Fibroblast of lung (primary cell): ENCODE results near the gene GJC2. TPM values are rescaled to one million over a fixed set of nuclear protein-coding genes. Genes with fewer than 3 reads are reported as not detected.

Experiments used
- DNase-seq, 2 donors: peaks; one replicate each; pipeline versions ENCODE4 v3.0.0 to v3.0.0-alpha.2; 2010; ENCODE audit warnings: low read depth in 2 of 2
- H2AFZ ChIP-seq: 2 replicates; pipeline ENCODE4 v1.5.1; 2012; ENCODE audit warnings: low read length, control low read depth, inconsistent platforms
- H3K27ac ChIP-seq: 2 replicates; pipeline ENCODE4 v1.5.1; 2011; ENCODE audit warnings: low read length, control low read depth; ENCODE audit not compliant: insufficient read depth
- H3K27me3 ChIP-seq: 2 replicates; pipeline ENCODE4 v1.5.1; 2011; ENCODE audit warnings: mild to moderate bottlenecking, low read length; ENCODE audit not compliant: control insufficient read depth, insufficient read depth
- H3K36me3 ChIP-seq: 2 replicates; pipeline ENCODE4 v1.5.1; 2011; ENCODE audit warnings: low read length; ENCODE audit not compliant: control insufficient read depth, insufficient read depth
- H3K4me1 ChIP-seq: 2 replicates; pipeline ENCODE4 v1.5.1; 2011; ENCODE audit warnings: low read length; ENCODE audit not compliant: control insufficient read depth, insufficient read depth; ENCODE audit errors: extremely low read depth
- H3K4me2 ChIP-seq: 2 replicates; pipeline ENCODE4 v1.5.1; 2011; ENCODE audit warnings: low read length, control low read depth; ENCODE audit not compliant: insufficient read depth; ENCODE audit errors: extremely low read depth
- H3K4me3 ChIP-seq, 4 experiments: fragments of 200-600 bp in 1 of 4; sonication (generic) in 1 of 4; replicated peaks in 1 of 4; 2 replicates each; pipeline ENCODE4 v1.5.1; 2011 to 2016; ENCODE audit warnings: low read length in 4 of 4, low read depth in 3 of 4, mild to moderate bottlenecking in 3 of 4, control low read depth in 2 of 4, inconsistent platforms in 1 of 4, mixed read lengths in 1 of 4; ENCODE audit not compliant: insufficient read depth in 1 of 4; ENCODE audit errors: control extremely low read depth in 1 of 4
- H3K79me2 ChIP-seq: 2 replicates; pipeline ENCODE4 v1.5.1; 2012; ENCODE audit warnings: mild to moderate bottlenecking, low read length, inconsistent platforms; ENCODE audit not compliant: control insufficient read depth, insufficient read depth
- H3K9ac ChIP-seq: 2 replicates; pipeline ENCODE4 v1.5.1; 2011; ENCODE audit warnings: mild to moderate bottlenecking, low read length, control low read depth; ENCODE audit not compliant: insufficient read depth
- H3K9me3 ChIP-seq: 2 replicates; pipeline ENCODE4 v1.5.1; 2012; ENCODE audit warnings: low read depth, low read length; ENCODE audit not compliant: control insufficient read depth, insufficient read depth
- H4K20me1 ChIP-seq: 2 replicates; pipeline ENCODE4 v1.5.1; 2011; ENCODE audit warnings: low read length; ENCODE audit not compliant: control insufficient read depth, insufficient read depth; ENCODE audit errors: extremely low read depth
- EZH2 ChIP-seq: IDR thresholded peaks from 2 replicates; pipeline ENCODE4 v1.5.1; 2012; ENCODE audit warnings: low read length, control low read depth, mild to moderate bottlenecking; ENCODE audit errors: missing control alignments
- polyA plus RNA-seq, 2 donors: library from polyadenylated mRNA; depleted of rRNA in 1 of 2; stranded (reverse) in 1 of 2; unstranded in 1 of 2; fragments of >200 nt; gene quantifications; 2 replicates each; pipeline ENCODE4 v1.2.1, GENCODE V29; 2011 to 2012; ENCODE audit warnings: missing spikeins in 1 of 2
- total RNA-seq: library from RNA; depleted of rRNA; stranded (reverse); fragments of >200 nt; gene quantifications from 2 replicates; pipeline ENCODE4 v1.2.1, GENCODE V29; 2014
- TF ChIP-seq, protein P1 (sequence below), 2 donors: IDR thresholded peaks in 1 of 2; conservative IDR thresholded peaks in 1 of 2; 1 replicate in 1 of 2; 2 replicates in 1 of 2; pipeline ENCODE4 v1.5.1; 2011 to 2012; ENCODE audit warnings: low read length in 2 of 2, control low read depth in 1 of 2, inconsistent platforms in 1 of 2, low read depth in 1 of 2, mild to moderate bottlenecking in 1 of 2

The GJC2 gene
- total and polyA plus RNA-seq, 2 donors (not counting 1 experiment from before 2014, with no cell fraction given): 1.4 to 13.4 TPM

DNA sequence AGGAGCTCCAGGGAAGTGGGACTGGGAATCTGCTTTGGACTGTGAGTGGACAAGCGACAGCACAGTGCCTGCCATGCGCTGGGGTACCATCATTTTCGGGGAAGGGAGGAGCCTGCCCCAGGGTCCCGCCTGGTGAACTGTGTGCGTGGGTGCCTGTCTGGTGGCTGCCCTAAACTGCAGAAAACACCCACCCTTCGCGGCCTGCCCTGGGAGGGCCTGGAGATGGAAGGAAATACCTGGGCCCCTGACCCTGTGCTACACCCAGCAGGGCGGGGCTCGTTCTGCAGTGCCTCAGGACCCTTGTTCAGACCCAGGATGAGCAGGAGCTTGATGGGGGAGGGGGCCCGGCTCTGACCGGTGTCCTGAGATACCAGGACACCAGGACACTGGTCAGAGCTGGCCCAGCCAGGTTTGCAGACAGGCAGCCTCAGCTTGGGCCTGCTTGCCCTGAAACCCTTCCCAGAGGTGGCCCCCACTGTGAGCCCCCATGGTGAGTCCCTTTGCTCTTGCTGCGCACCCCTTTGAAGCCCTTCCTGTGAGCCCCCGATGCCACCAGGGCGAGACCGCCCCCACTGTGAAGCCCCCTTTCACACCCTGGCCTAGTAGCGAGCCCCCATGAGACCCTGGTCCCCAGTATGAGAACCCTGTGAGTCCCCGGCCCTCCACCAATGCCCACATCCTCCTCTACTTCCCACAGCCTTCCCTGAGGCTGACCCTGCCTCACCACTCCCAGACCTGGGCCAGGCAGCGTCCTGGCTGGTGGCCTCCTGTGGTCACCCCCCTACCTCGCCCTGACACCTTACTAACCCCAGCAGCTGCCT, 2.6 kb downstream of the GJC2 start:
- Histone ChIP-seq H3K4me2 (no peak overlapping the region), H3K9me3 (no peaks in the 10 kb centered on the region), H3K4me1 (peaks cover 34% of the 10 kb centered on the region), H3K4me3 (no peak overlapping the region), H3K9ac (no peak overlapping the region), H3K27me3 (no peaks in the 10 kb centered on the region), H3K36me3 (peaks cover 5% of the 10 kb centered on the region), H2AFZ (no peak overlapping the region), H3K79me2 (peaks cover 15% of the 10 kb centered on the region), H4K20me1 (no peaks in the 10 kb centered on the region), H3K27ac (no peak overlapping the region)
- no peak for DNase-seq
- TF ChIP-seq, protein P1, sequence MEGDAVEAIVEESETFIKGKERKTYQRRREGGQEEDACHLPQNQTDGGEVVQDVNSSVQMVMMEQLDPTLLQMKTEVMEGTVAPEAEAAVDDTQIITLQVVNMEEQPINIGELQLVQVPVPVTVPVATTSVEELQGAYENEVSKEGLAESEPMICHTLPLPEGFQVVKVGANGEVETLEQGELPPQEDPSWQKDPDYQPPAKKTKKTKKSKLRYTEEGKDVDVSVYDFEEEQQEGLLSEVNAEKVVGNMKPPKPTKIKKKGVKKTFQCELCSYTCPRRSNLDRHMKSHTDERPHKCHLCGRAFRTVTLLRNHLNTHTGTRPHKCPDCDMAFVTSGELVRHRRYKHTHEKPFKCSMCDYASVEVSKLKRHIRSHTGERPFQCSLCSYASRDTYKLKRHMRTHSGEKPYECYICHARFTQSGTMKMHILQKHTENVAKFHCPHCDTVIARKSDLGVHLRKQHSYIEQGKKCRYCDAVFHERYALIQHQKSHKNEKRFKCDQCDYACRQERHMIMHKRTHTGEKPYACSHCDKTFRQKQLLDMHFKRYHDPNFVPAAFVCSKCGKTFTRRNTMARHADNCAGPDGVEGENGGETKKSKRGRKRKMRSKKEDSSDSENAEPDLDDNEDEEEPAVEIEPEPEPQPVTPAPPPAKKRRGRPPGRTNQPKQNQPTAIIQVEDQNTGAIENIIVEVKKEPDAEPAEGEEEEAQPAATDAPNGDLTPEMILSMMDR (conservative IDR thresholded peaks at IDR 0.05 in 1 of 2, IDR thresholded peaks at IDR 0.05 in 1 of 2; ENCODE audit: low read depth in 1 of 2, low read length in 2 of 2): no peak
- no peak for TF ChIP-seq EZH2

DNA sequence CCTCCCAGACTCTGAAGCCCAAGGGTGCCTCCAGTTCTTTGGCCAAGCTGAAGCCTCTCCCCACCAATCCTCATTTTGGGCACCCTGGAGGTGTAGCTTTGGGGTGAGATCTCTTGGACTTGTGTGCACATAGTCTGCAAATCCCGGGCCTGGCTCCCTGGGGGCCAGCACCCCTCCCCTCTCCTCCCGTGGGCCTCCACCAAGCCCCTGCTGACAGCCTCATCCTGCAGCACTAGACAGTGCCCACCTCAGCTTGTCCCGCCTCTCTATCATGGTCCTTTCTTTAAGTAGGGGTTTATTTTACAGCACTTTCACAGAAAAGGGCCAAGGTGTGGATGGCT, 3.2 kb downstream of the GJC2 start:
- H3K4me2 ChIP-seq: no peak overlapping the region
- peaks cover 4% of the 10 kb centered on the region for H3K36me3 ChIP-seq
- TF ChIP-seq, protein P1 (conservative IDR thresholded peaks at IDR 0.05 in 1 of 2, IDR thresholded peaks at IDR 0.05 in 1 of 2; ENCODE audit: low read depth in 1 of 2, low read length in 2 of 2): no peak
- TF ChIP-seq EZH2: no peak
- peaks cover 34% of the 10 kb centered on the region for H3K4me1 ChIP-seq
- H3K79me2 ChIP-seq: peaks cover 10% of the 10 kb centered on the region
- H3K9me3 ChIP-seq: no peaks in the 10 kb centered on the region
- no peaks in the 10 kb centered on the region for H4K20me1 ChIP-seq
- H3K27me3 ChIP-seq: no peaks in the 10 kb centered on the region
- DNase-seq: no peak
- no peak overlapping the region for H3K27ac ChIP-seq
- H3K4me3 ChIP-seq: no peak overlapping the region
- no peak overlapping the region for H2AFZ ChIP-seq
- no peak overlapping the region for H3K9ac ChIP-seq

DNA sequence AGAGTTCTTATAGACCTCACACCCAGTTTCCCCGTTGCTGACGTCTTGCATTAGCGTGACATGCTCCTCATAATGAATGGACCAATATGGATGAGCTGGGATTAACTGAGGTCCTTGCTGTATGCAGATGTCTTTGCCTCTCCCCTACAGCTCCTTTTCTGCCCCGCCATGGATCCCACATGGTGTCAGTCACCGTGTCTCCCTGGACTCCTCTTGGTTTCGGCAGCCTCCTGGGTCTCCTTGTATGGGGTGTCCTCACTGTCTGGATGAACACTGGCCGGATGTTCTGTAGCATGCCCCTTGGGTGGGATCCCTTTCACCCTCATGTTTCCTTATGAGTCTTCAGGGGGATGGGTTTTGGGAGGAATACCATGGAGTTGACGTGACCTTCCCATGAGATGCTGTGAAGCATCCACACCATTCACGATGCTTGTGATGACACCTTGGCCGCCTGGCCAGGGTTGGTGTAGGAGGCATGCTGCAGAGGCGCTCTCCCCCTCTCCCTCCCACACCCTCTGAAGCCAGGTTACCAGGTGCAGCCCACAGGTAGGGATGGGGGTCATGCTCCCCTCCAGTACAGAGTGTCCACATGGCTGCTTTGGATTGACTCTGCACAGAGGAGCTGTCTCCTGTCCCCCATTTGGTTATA, 4.4 kb downstream of the GJC2 start:
- Histone ChIP-seq H2AFZ (no peak overlapping the region), H3K4me1 (peaks cover 25% of the 10 kb centered on the region), H3K27ac (no peak overlapping the region), H4K20me1 (no peaks in the 10 kb centered on the region), H3K9ac (no peak overlapping the region), H3K36me3 (no peaks in the 10 kb centered on the region), H3K27me3 (no peaks in the 10 kb centered on the region), H3K4me3 (no peak overlapping the region), H3K9me3 (no peaks in the 10 kb centered on the region), H3K4me2 (no peak overlapping the region), H3K79me2 (peaks cover 6% of the 10 kb centered on the region)
- TF ChIP-seq, protein P1 (conservative IDR thresholded peaks at IDR 0.05 in 1 of 2, IDR thresholded peaks at IDR 0.05 in 1 of 2; ENCODE audit: low read depth in 1 of 2, low read length in 2 of 2): no peak
- TF ChIP-seq EZH2: no peak
- no peak for DNase-seq
